GM12874 (cell line): Measurements from ENCODE around the gene PIK3C2B.

Experiments used
- CTCF ChIP-seq: IDR thresholded peaks from 2 replicates; pipeline ENCODE4 v1.5.1; 2011; ENCODE audit warnings: low read depth, mild to moderate bottlenecking, control low read depth, low read length, moderate library complexity; ENCODE audit not compliant: insufficient read depth

Gene PIK3C2B

GRCh38 chr1:204494281-204495077 is at the start of gene PIK3C2B:
Gene PIK3C2B, minus strand, starts transcription at chr1:204494805. Its CDS starts 25,003 bp downstream, at chr1:204469802.
- TF ChIP-seq CTCF = peak; percentile 69

- TF ChIP-seq CTCF = no peak
Observed at GRCh38 chr1:204544321-204544720, 49.7 kb upstream of the PIK3C2B start.

GRCh38 chr1:204541626-204542025 is 47.0 kb upstream of the PIK3C2B start:
- no peak for TF ChIP-seq CTCF

GRCh38 chr1:204532832-204533231 is 38.2 kb upstream of the PIK3C2B start:
- no peak for TF ChIP-seq CTCF

- TF ChIP-seq CTCF = no peak
Observed at GRCh38 chr1:204530932-204531331, 36.3 kb upstream of the PIK3C2B start.

GRCh38 chr1:204529371-204529895 is 34.8 kb upstream of the PIK3C2B start:
- no peak for TF ChIP-seq CTCF

GRCh38 chr1:204528677-204529076 is 34.1 kb upstream of the PIK3C2B start:
- TF ChIP-seq CTCF = no peak
